ENCODE data around the gene SYTL1. TPM values are rescaled to one million over a fixed set of nuclear protein-coding genes. Genes with fewer than 3 reads are reported as not detected.

SYTL1 gene
- total and polyA plus RNA-seq, 9 of the 15 experiments (the other 6 are each of a cell fraction or from before 2014, with no cell fraction given), result 0.04 to 9.3 (median 1.7) TPM

- TF ChIP-seq ZBTB40 (IDR thresholded peaks at IDR 0.05) (0 out of 2 replicates have a peak, but pooled peaks have one; percentile 30), ZBTB40 (CRISPR knock-in tag; IDR thresholded peaks at IDR 0.05) (no peak), ZNF511 (CRISPR knock-in tag; IDR thresholded peaks at IDR 0.05) (peak; percentile 45; the same call in 1 of the 2 replicates), SMARCA5 (IDR thresholded peaks at IDR 0.05) (no peak), MEIS2 (IDR thresholded peaks at IDR 0.05; ENCODE audit: partially characterized antibody) (no peak), PHF8 (IDR thresholded peaks at IDR 0.05; ENCODE audit: borderline replicate concordance, low read length) (peak; percentile 62; the same call in 1 of the 2 replicates), ZNF143 (CRISPR knock-in tag; IDR thresholded peaks at IDR 0.05) (peak; percentile 37; the same call in 1 of the 2 replicates), DIDO1 (tag; IDR thresholded peaks at IDR 0.05; ENCODE audit: low read depth) (no peak), L3MBTL2 (IDR thresholded peaks at IDR 0.05) (peak; percentile 89), CHCHD3 (CRISPR knock-in tag; IDR thresholded peaks at IDR 0.05) (no peak), MAZ (CRISPR knock-in tag; conservative IDR thresholded peaks at IDR 0.05 in 1 of 2, IDR thresholded peaks at IDR 0.05 in 1 of 2) (peak in 1 of 2 experiments; percentile 29; a peak in 1 of 4 replicates), CBX2 (IDR thresholded peaks at IDR 0.05; ENCODE audit: insufficient read depth, low read length, poor library complexity, severe bottlenecking) (no peak), ZNF57 (CRISPR knock-in tag; IDR thresholded peaks at IDR 0.05) (no peak)
- TF ChIP-seq, protein P1, sequence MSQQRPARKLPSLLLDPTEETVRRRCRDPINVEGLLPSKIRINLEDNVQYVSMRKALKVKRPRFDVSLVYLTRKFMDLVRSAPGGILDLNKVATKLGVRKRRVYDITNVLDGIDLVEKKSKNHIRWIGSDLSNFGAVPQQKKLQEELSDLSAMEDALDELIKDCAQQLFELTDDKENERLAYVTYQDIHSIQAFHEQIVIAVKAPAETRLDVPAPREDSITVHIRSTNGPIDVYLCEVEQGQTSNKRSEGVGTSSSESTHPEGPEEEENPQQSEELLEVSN (IDR thresholded peaks at IDR 0.05; ENCODE audit: borderline replicate concordance in 1 of 2, extremely low read depth in 1 of 2, insufficient read depth in 1 of 2, insufficient read length in 1 of 2, low read depth in 1 of 2, low read length in 1 of 2, poor library complexity in 1 of 2, severe bottlenecking in 1 of 2), result peak; percentile 60 to 84
- TF ChIP-seq, protein P2, sequence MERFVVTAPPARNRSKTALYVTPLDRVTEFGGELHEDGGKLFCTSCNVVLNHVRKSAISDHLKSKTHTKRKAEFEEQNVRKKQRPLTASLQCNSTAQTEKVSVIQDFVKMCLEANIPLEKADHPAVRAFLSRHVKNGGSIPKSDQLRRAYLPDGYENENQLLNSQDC (CRISPR knock-in tag; IDR thresholded peaks at IDR 0.05), result no peak
Measured at GRCh38 chr1:27342778-27343638, 1.2 kb downstream of the SYTL1 start (continued).

Measured in K562 (cell line).